ENCODE results near the gene TBCCD1.

Gene TBCCD1

GRCh38 chr3:186594591-186595113, 27.5 kb upstream of the TBCCD1 start:
- TF ChIP-seq, protein P1, sequence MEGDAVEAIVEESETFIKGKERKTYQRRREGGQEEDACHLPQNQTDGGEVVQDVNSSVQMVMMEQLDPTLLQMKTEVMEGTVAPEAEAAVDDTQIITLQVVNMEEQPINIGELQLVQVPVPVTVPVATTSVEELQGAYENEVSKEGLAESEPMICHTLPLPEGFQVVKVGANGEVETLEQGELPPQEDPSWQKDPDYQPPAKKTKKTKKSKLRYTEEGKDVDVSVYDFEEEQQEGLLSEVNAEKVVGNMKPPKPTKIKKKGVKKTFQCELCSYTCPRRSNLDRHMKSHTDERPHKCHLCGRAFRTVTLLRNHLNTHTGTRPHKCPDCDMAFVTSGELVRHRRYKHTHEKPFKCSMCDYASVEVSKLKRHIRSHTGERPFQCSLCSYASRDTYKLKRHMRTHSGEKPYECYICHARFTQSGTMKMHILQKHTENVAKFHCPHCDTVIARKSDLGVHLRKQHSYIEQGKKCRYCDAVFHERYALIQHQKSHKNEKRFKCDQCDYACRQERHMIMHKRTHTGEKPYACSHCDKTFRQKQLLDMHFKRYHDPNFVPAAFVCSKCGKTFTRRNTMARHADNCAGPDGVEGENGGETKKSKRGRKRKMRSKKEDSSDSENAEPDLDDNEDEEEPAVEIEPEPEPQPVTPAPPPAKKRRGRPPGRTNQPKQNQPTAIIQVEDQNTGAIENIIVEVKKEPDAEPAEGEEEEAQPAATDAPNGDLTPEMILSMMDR (conservative IDR thresholded peaks at IDR 0.05; ENCODE audit: low read length), result no peak
- no peak overlapping the region for H3K4me3 ChIP-seq (ENCODE audit: low read length)
- no peak for DNase-seq (ENCODE audit: low read depth)

DNA sequence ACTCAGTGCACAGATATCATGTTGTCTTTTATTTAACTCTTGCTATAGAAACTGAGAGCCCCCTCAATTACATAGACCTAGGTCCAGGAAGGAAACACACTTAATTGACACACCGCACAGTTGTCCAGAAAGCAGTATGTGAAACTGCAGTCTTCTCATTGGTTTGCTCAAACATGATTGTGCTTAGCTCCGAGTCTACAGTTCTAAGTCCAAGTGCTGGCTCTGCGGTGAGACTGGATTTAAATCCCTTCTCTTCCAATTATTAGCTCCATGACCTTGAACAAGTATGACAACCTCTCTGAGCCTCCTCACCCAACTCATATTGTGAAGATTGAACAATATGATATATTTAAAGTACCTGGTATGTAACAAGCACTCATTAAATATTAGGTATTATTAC, 26.7 kb upstream of the TBCCD1 start:
- TF ChIP-seq, protein P1 (conservative IDR thresholded peaks at IDR 0.05; ENCODE audit: low read length), result no peak
- DNase-seq (ENCODE audit: low read depth), result no peak
- H3K4me3 ChIP-seq (ENCODE audit: low read length), result no peak overlapping the region

DNA sequence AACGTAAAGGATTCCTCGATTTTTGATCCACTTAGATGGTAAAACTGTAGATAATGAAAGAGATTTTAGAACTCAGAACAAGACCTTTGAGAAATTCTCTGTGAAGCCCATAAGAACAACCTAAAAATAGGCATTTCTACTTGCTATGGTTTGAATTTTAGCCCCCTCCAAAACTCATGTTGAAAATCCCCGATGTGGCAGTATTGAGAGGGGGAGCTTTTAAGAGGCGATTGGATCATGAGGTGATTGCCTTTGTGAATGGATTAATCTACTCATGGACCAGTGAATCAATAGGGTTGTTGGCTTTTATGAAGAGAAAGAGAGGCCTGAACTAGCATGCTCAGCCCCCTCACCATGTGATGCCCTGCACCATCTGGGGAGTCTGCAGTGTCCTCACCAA, 25.5 kb upstream of the TBCCD1 start:
- no peak for DNase-seq (ENCODE audit: low read depth)
- no peak overlapping the region for H3K4me3 ChIP-seq (ENCODE audit: low read length)
- TF ChIP-seq, protein P1 (conservative IDR thresholded peaks at IDR 0.05; ENCODE audit: low read length), result no peak

DNA sequence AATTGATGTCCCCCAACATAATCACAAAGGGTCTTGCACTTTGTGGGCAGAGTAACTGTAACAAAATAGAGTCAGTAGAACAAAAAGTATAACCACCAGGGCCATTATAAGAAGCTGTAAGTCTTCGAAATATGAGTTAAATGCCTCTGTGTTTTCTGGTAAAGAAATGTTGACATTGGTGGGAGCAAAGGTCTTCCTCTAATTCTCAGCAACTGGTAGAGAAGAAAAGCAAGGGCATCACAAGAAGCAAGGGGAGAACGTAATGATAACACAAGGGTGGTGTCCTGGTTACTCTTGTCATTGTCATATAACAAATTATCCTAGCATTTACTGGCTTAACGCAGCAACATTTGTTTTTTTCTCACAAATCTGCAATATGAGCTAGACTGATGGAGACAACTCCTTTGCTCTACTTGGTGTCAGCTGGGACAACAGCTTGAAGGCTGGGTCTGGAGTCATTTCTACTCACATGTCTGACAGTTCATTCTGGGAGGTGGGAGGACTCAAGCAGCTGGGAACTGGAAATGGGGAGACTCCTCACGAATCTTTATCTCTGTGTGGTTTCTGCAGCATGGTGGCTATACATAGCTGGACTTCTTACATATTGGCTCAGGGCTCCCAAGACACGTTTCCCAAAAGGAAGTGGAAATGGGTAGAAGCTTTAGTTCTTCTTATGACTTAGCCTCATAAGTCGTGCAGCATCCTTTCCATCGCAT, 23.6 kb upstream of the TBCCD1 start:
- DNase-seq (ENCODE audit: low read depth), result no peak
- TF ChIP-seq, protein P1 (conservative IDR thresholded peaks at IDR 0.05; ENCODE audit: low read length), result no peak
- H3K4me3 ChIP-seq (ENCODE audit: low read length), result no peak overlapping the region

DNA sequence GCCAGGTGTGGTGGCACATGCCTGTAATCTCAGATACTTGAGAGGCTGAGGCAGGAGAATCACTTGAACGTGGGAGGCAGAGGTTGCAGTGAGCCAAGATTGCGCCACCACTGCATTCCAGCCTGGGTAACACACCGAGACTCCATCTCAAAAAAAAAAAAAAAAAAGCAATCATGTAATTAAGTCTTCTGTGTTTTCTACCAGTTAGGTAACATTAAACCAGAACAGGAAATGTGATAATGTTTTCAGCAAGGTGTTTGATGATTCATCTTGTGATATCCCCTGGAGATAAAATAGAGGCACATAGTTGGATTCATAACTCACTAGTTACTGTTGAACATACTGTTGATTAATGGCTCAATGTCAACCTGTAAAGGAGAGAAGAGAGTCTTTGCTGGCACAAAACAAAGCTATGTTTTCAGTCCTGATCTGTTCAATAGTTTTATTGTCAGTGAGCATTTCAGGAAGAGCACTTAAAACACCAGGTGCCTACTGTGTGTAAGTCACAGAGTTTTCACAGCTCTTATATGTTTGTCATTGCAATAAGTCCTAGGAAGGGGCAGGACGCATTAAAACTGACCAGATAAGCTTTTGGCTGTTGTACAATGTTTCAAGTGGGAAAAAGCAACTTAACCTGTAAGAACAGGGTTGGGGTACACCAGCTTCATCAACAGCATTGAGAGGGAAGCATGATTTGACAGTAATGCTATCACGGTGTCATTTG, 22.9 kb upstream of the TBCCD1 start:
- H3K4me3 ChIP-seq (ENCODE audit: low read length), result no peak overlapping the region
- DNase-seq (ENCODE audit: low read depth), result peak; percentile 34
- TF ChIP-seq, protein P1 (conservative IDR thresholded peaks at IDR 0.05; ENCODE audit: low read length), result no peak

GRCh38 chr3:186589121-186589520, 22.0 kb upstream of the TBCCD1 start:
- TF ChIP-seq, protein P1 (conservative IDR thresholded peaks at IDR 0.05; ENCODE audit: low read length), result peak; percentile 32
- peak; percentile 11 for DNase-seq (ENCODE audit: low read depth)
- no peak overlapping the region for H3K4me3 ChIP-seq (ENCODE audit: low read length)

- TF ChIP-seq, protein P1 (conservative IDR thresholded peaks at IDR 0.05; ENCODE audit: low read length), result no peak
- no peak for DNase-seq (ENCODE audit: low read depth)
- H3K4me3 ChIP-seq (ENCODE audit: low read length), result no peak overlapping the region
Observed at GRCh38 chr3:186588632-186589031, 21.5 kb upstream of the TBCCD1 start.

Measured in AG10803 (cell line).